K562 (cell line): ENCODE data around the gene TUSC1. TPM values are rescaled to one million over a fixed set of nuclear protein-coding genes. Genes with fewer than 3 reads are reported as not detected.

Experiments used
- ATAC-seq: fragments of 200-7000 bp; cut with Tn5 transposase; 3 replicates; pipeline ENCODE4 v1.9.1; 2020; ENCODE audit warnings: moderate library complexity
- BruUV-seq: library from RNA; stranded (reverse); fragments of 400-500 nt; replicated peaks from 2 replicates; lab custom pipeline; 2021; lab: Mats Ljungman, UMichigan
- CTCF ChIA-PET: fragments of 300-600 bp; formaldehyde crosslinking; extraction: SDS; loops from one replicate; lab custom pipeline; 2021; ENCODE audit warnings: low intra/inter-chr PET ratio; lab: Yijun Ruan, JAX
- POLR2A ChIA-PET: fragments of 300-600, 350-650 bp; sonication (Branson Sonifier 250); formaldehyde crosslinking; extraction: SDS; loops from one replicate; lab custom pipeline; 2021; ENCODE audit warnings: antibody characterized with exemption, inconsistent platforms; lab: Yijun Ruan, JAX
- DNase-seq, 4 experiments: peaks; one replicate each; pipeline versions ENCODE4 v3.0.0 to v3.0.0-alpha.2; 2011 to 2018; ENCODE audit warnings: low spot score in 3 of 4, mixed read lengths in 3 of 4; ENCODE audit errors: extremely low read depth in 1 of 4
- FAIRE-seq: peaks from 2 replicates; lab custom pipeline; 2011; peaks lifted over from hg19 to GRCh38; lab: Jason Lieb, UNC
- H2AFZ ChIP-seq: 2 replicates; pipeline ENCODE4 v1.6.0; 2011; ENCODE audit warnings: low read depth, low read length, control low read depth, inconsistent platforms
- H3K27ac ChIP-seq: fragments of 200-600 bp; 3 replicates; pipeline ENCODE4 v1.8.0; 2011; ENCODE audit warnings: low read depth, mild to moderate bottlenecking, control low read depth, inconsistent platforms, low read length, moderate library complexity, mixed read lengths; ENCODE audit errors: extremely low read depth
- H3K27me3 ChIP-seq, 2 experiments: fragments of 300-600 bp in 1 of 2; 2 replicates in 1 of 2; 3 replicates in 1 of 2; pipeline versions ENCODE4 v1.6.0 to v1.8.0; 2011; ENCODE audit warnings: inconsistent platforms in 2 of 2, low read length in 2 of 2, mild to moderate bottlenecking in 1 of 2, mixed read lengths in 1 of 2, moderate library complexity in 1 of 2; ENCODE audit not compliant: control insufficient read depth in 2 of 2, insufficient read depth in 2 of 2
- H3K36me3 ChIP-seq: fragments of 300-600 bp; 3 replicates; pipeline ENCODE4 v1.8.0; 2011; ENCODE audit warnings: mild to moderate bottlenecking, low read length, inconsistent platforms; ENCODE audit not compliant: control insufficient read depth, insufficient read depth
- H3K4me1 ChIP-seq, 2 experiments: fragments of 200-600 bp in 1 of 2; replicated peaks in 1 of 2; 2 replicates in 1 of 2; 3 replicates in 1 of 2; pipeline versions ENCODE4 v1.5.1 to v1.8.0; 2011; ENCODE audit warnings: inconsistent platforms in 2 of 2, low read length in 2 of 2, mild to moderate bottlenecking in 1 of 2, mixed read lengths in 1 of 2, moderate library complexity in 1 of 2; ENCODE audit not compliant: control insufficient read depth in 2 of 2, insufficient read depth in 2 of 2
- H3K4me2 ChIP-seq: 2 replicates; pipeline ENCODE4 v1.6.1; 2011; ENCODE audit warnings: low read length, control low read depth, inconsistent platforms, mixed read lengths; ENCODE audit not compliant: insufficient read depth
- H3K4me3 ChIP-seq: fragments of 200-600 bp; sonication (generic), shearing (Covaris generic); 2 replicates; pipeline ENCODE4 v1.5.1; 2016; ENCODE audit warnings: control low read depth, inconsistent platforms
- H3K79me2 ChIP-seq: fragments of 200-600 bp; 3 replicates; pipeline ENCODE4 v1.8.0; 2011; ENCODE audit warnings: low read length, inconsistent platforms; ENCODE audit not compliant: control insufficient read depth, insufficient read depth
- H3K9ac ChIP-seq, 2 experiments: 2 replicates each; pipeline versions ENCODE4 v1.6.0 to v1.6.1; 2011; ENCODE audit warnings: low read depth in 2 of 2, low read length in 2 of 2, control low read depth in 1 of 2, inconsistent platforms in 1 of 2, mild to moderate bottlenecking in 1 of 2, mixed read lengths in 1 of 2; ENCODE audit not compliant: insufficient read depth in 1 of 2
- H3K9me1 ChIP-seq: one replicate; pipeline ENCODE4 v1.6.0; 2011; ENCODE audit warnings: inconsistent platforms, mild to moderate bottlenecking, low read length, moderate library complexity; ENCODE audit not compliant: control insufficient read depth, insufficient read depth
- H3K9me3 ChIP-seq: replicated peaks from 2 replicates; pipeline ENCODE4 v1.5.1; 2011; ENCODE audit warnings: low read depth, low read length, inconsistent platforms; ENCODE audit not compliant: control insufficient read depth, insufficient read depth
- H4K20me1 ChIP-seq: replicated peaks from 2 replicates; pipeline ENCODE4 v1.6.1; 2011; ENCODE audit warnings: low read length, inconsistent platforms, mixed read lengths; ENCODE audit not compliant: control insufficient read depth, insufficient read depth
- BRD4 ChIP-seq: fragments of 200-600 bp; sonication (generic); IDR thresholded peaks from 2 replicates; pipeline ENCODE4 v1.6.1; 2017; ENCODE audit warnings: inconsistent platforms
- COPS2 ChIP-seq: fragments of 450-650 bp; conservative IDR thresholded peaks from 2 replicates; pipeline ENCODE4 v1.6.1; 2016; ENCODE audit warnings: mild to moderate bottlenecking, moderate library complexity
- FOXA3 ChIP-seq, 2 experiments: fragments of 450-650 bp in 1 of 2; sonication (generic) in 1 of 2; formaldehyde crosslinking; IDR thresholded peaks in 1 of 2; conservative IDR thresholded peaks in 1 of 2; 2 replicates each; pipeline versions ENCODE4 v1.4.0 to v1.8.0; 2020 to 2022; ENCODE audit warnings: mild to moderate bottlenecking in 2 of 2, missing genetic modification reagents in 1 of 2
- GTF2E2 ChIP-seq: fragments of 200-800 bp; sonication (Bioruptor generic); IDR thresholded peaks from 2 replicates; pipeline ENCODE4 v1.6.1; 2016; ENCODE audit warnings: missing genetic modification characterization, missing compliant biosample characterization
- RFX7 ChIP-seq: fragments of 250-450 bp; sonication (Bioruptor Pico); IDR thresholded peaks from 2 replicates; pipeline ENCODE4 v1.5.1; 2021; ENCODE audit warnings: mild to moderate bottlenecking
- WGBS: fragments of 100-300 bp; shearing (Covaris generic); methylation state at CpG from one replicate; pipeline ENCODE4 v1.1.6; 2016; ENCODE audit warnings: low coverage, mixed read lengths; ENCODE audit not compliant: insufficient coverage; ENCODE audit errors: missing lambda C conversion rate; 5-methylcytosine and 5-hydroxymethylcytosine counted together
- in situ Hi-C: fragments of 300-500 bp; cut with MboI; formaldehyde crosslinking; loops from 4 replicates; pipeline ENCODE4 v1.15.0; 2018; ENCODE audit warnings: inconsistent platforms, mixed read lengths
- intact Hi-C: fragments of 100-400 bp; cut with micrococcal nuclease; formaldehyde crosslinking; loops from 2 replicates; pipeline ENCODE4 v1.14.2; 2022
- polyA plus RNA-seq, 8 experiments: library from polyadenylated mRNA; depleted of rRNA in 4 of 8; stranded (reverse) in 5 of 8; unstranded in 3 of 8; fragments of >200 nt; fragmentation: Nextera tagmentation in 2 of 8; fragmentation: Illumina TruSeq in 1 of 8; extraction: Ambion mirVana in 2 of 8; extraction: Trizol in 1 of 8; gene quantifications; 2 replicates each; pipeline versions ENCODE4 v1.2.1 to v1.2.3, GENCODE V29; 2011 to 2014; ENCODE audit warnings: inconsistent platforms in 1 of 8, missing spikeins in 1 of 8
- total RNA-seq, 7 experiments: library from RNA; depleted of rRNA in 6 of 7; stranded (reverse); fragments of >200 nt in 6 of 7; fragmentation: Illumina TruSeq in 2 of 7; extraction: Trizol in 2 of 7; gene quantifications; 2 replicates each; pipeline versions ENCODE4 v1.2.1 to v1.2.3, GENCODE V29; 2011 to 2021; ENCODE audit warnings: low replicate concordance in 1 of 7
- TF ChIP-seq, protein P1 (sequence below): fragments of 250-450 bp; sonication (Bioruptor Pico); IDR thresholded peaks from 2 replicates; pipeline ENCODE4 v1.8.0; 2021; ENCODE audit warnings: borderline replicate concordance, mild to moderate bottlenecking, moderate library complexity; ENCODE audit not compliant: poor library complexity, severe bottlenecking
- TF ChIP-seq, protein P2 (sequence below), 2 experiments: fragments of 450-650 bp; IDR thresholded peaks; 2 replicates each; pipeline ENCODE4 v1.6.1; 2016
- TF ChIP-seq, protein P3 (sequence below): fragments of 150-350 bp; conservative IDR thresholded peaks from 2 replicates; pipeline ENCODE4 v1.6.1; 2014; ENCODE audit warnings: low read length

TUSC1 gene
- total and polyA plus RNA-seq, 9 of the 15 experiments (the other 6 are each of a cell fraction or from before 2014, with no cell fraction given): not detected

DNA sequence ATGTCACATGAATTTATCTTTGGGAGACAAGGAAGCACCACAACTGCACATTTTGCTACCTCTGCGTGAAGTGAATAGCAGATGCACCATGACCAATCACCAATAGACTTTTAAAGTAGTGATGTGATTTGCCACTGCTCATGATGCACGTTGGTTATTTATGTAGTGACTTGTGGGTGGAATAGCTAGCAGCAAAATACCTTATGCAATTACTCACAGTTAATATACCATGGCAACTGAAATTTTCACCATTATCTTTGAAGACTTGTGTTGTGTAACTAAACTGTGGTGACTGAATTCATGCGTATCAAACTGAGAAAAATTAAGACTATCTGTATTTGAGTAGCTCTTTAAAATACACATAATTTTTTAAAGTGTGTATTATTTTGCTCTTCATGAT is 46.2 kb upstream of the TUSC1 start:
- in situ Hi-C loops (no loop called here), intact Hi-C loops (no loop called here)
- H4K20me1 ChIP-seq: no peaks in the 10 kb centered on the region
- no peaks in the 10 kb centered on the region for H3K4me1 ChIP-seq
- no peak overlapping the region for H3K4me2 ChIP-seq
- no peaks in the 10 kb centered on the region for H3K27me3 ChIP-seq
- CTCF ChIA-PET: no interaction called here
- BruUV-seq: no TSS peak
- H3K9me1 ChIP-seq: no peaks in the 10 kb centered on the region
- FAIRE-seq: no peak
- H3K79me2 ChIP-seq: no peaks in the 10 kb centered on the region
- no peak for ATAC-seq
- H3K4me3 ChIP-seq: no peak overlapping the region
- no CpG with 5 or more reads among the region's 3 CpGs for WGBS
- POLR2A ChIA-PET: no interaction called here
- H3K9ac ChIP-seq: no peak overlapping the region
- H3K27ac ChIP-seq: no peak overlapping the region
- no peaks in the 10 kb centered on the region for H3K36me3 ChIP-seq
- H2AFZ ChIP-seq: no peak overlapping the region
- no peaks in the 10 kb centered on the region for H3K9me3 ChIP-seq
- no peak for DNase-seq
- no peak for TF ChIP-seq RFX7 (CRISPR knock-in tag)
- TF ChIP-seq, protein P1, sequence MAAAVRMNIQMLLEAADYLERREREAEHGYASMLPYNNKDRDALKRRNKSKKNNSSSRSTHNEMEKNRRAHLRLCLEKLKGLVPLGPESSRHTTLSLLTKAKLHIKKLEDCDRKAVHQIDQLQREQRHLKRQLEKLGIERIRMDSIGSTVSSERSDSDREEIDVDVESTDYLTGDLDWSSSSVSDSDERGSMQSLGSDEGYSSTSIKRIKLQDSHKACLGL (CRISPR knock-in tag): no peak

DNA sequence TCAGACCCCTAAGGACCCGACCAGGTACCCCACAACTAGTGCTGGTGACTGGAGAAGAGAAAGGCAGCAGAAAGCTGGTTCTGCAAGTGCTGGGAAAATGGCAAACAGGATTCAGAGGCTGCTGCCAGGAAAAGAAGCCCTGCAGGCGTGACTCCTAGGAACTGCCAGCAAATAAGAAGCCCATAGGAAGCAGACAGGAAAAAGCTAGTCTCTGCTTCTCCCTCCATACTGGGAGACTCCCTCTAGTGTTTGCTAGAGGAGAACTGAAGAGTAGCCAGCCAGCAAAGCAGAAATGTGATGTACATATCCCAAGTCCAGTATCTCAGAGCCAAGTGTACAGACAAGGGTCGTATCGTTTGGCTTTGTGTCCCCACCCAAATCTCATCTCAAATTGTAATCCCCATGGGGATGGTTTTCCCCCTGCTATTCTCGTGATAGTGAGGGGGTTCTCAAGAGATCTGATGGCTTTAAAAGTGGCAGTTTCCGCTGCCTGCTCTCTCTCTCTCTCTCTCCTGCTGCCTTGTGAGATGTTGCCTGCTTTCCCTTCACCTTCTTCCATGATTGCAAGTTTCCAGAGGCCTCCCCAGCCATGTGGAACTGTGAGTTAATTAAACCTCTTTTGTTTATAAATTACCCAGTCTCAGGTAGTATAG is 38.1 kb upstream of the TUSC1 start:
- no peaks in the 10 kb centered on the region for H3K4me1 ChIP-seq
- no TSS peak for BruUV-seq
- H3K36me3 ChIP-seq: no peaks in the 10 kb centered on the region
- H3K27ac ChIP-seq: no peak overlapping the region
- DNase-seq (no peak), FAIRE-seq (no peak), ATAC-seq (no peak)
- POLR2A ChIA-PET: no interaction called here
- H3K9me3 ChIP-seq: no peaks in the 10 kb centered on the region
- H3K4me3 ChIP-seq: no peak overlapping the region
- in situ Hi-C loops (no loop called here), intact Hi-C loops (no loop called here)
- H3K79me2 ChIP-seq: no peaks in the 10 kb centered on the region
- H4K20me1 ChIP-seq: no peaks in the 10 kb centered on the region
- H3K27me3 ChIP-seq: no peaks in the 10 kb centered on the region
- CTCF ChIA-PET: no interaction called here
- H3K9ac ChIP-seq: no peak overlapping the region
- no CpG with 5 or more reads among the region's 6 CpGs for WGBS
- H3K4me2 ChIP-seq: no peak overlapping the region
- no peaks in the 10 kb centered on the region for H3K9me1 ChIP-seq
- H2AFZ ChIP-seq: no peak overlapping the region
- TF ChIP-seq COPS2 (no peak), BRD4 (no peak), GTF2E2 (tag) (no peak), FOXA3 (CRISPR knock-in tag; conservative IDR thresholded peaks at IDR 0.05 in 1 of 2, IDR thresholded peaks at IDR 0.05 in 1 of 2) (no peak)
- TF ChIP-seq, protein P2, sequence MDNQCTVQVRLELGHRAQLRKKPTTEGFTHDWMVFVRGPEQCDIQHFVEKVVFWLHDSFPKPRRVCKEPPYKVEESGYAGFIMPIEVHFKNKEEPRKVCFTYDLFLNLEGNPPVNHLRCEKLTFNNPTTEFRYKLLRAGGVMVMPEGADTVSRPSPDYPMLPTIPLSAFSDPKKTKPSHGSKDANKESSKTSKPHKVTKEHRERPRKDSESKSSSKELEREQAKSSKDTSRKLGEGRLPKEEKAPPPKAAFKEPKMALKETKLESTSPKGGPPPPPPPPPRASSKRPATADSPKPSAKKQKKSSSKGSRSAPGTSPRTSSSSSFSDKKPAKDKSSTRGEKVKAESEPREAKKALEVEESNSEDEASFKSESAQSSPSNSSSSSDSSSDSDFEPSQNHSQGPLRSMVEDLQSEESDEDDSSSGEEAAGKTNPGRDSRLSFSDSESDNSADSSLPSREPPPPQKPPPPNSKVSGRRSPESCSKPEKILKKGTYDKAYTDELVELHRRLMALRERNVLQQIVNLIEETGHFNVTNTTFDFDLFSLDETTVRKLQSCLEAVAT (IDR thresholded peaks at IDR 0.05): no peak
- TF ChIP-seq, protein P3, sequence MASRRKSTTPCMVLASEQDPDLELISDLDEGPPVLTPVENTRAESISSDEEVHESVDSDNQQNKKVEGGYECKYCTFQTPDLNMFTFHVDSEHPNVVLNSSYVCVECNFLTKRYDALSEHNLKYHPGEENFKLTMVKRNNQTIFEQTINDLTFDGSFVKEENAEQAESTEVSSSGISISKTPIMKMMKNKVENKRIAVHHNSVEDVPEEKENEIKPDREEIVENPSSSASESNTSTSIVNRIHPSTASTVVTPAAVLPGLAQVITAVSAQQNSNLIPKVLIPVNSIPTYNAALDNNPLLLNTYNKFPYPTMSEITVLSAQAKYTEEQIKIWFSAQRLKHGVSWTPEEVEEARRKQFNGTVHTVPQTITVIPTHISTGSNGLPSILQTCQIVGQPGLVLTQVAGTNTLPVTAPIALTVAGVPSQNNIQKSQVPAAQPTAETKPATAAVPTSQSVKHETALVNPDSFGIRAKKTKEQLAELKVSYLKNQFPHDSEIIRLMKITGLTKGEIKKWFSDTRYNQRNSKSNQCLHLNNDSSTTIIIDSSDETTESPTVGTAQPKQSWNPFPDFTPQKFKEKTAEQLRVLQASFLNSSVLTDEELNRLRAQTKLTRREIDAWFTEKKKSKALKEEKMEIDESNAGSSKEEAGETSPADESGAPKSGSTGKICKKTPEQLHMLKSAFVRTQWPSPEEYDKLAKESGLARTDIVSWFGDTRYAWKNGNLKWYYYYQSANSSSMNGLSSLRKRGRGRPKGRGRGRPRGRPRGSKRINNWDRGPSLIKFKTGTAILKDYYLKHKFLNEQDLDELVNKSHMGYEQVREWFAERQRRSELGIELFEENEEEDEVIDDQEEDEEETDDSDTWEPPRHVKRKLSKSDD: no peak
